SK-N-SH treated with all-trans-retinoic acid at 6 μM for 48 hours (cell line): Measurements from ENCODE around the gene NAA10.

ENCODE experiments used
- GLIS3 ChIP-seq: fragments of 250-450 bp; sonication (Bioruptor Pico); IDR thresholded peaks from 2 replicates; pipeline ENCODE4 v1.5.0; 2020; ENCODE audit warnings: mild to moderate bottlenecking, moderate library complexity
- TF ChIP-seq, protein P1 (sequence below): fragments of 250-450 bp; sonication (Bioruptor Pico); IDR thresholded peaks from 2 replicates; pipeline ENCODE4 v1.8.0; 2020; ENCODE audit warnings: mild to moderate bottlenecking, moderate library complexity, borderline replicate concordance

DNA sequence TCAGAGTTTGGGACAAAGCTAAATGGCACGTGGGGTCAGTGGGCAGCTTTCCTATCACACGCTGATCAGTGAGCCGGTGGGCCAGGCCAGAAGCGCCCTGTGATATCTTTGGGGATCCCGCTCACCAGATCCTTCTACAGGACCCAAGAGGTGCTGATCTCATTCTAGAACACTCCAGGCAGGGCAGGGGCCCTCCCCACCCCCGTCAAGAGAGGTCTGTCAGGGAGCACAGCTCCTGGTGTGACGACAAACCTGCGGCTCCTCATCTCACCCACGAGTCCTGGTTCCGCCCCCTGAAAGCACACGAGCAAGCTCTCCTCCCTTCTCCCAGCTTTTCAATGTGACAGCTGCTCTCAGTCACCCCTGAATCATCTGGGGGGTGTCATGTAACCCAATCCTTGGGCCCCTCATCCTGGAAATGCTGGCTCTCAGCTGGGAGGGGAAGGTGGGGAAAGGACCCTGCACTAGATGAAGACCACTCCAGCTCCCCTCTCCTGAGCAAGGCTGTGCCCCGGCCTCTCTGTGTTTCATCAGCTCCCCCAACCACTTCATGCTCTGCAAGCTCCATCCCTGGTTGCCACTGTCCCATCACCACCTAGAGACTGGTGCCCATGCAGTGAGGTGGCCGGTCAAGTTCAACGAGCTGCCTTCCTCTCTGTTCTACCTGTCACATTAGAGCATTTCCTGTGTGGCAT lies 32.2 kb upstream of the NAA10 start:
- TF ChIP-seq, protein P1, sequence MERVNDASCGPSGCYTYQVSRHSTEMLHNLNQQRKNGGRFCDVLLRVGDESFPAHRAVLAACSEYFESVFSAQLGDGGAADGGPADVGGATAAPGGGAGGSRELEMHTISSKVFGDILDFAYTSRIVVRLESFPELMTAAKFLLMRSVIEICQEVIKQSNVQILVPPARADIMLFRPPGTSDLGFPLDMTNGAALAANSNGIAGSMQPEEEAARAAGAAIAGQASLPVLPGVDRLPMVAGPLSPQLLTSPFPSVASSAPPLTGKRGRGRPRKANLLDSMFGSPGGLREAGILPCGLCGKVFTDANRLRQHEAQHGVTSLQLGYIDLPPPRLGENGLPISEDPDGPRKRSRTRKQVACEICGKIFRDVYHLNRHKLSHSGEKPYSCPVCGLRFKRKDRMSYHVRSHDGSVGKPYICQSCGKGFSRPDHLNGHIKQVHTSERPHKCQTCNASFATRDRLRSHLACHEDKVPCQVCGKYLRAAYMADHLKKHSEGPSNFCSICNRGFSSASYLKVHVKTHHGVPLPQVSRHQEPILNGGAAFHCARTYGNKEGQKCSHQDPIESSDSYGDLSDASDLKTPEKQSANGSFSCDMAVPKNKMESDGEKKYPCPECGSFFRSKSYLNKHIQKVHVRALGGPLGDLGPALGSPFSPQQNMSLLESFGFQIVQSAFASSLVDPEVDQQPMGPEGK (CRISPR knock-in tag), result no peak
- TF ChIP-seq GLIS3 (CRISPR knock-in tag), result no peak
